Activated gamma-delta T cell treated with Interleukin-2 at 50 U/mL for 16 hours (primary cell): ENCODE data around the gene PDE1C.

Experiments used
- DNase-seq: peaks from one replicate; pipeline ENCODE4 v3.0.0-alpha.2; 2020

Gene PDE1C

DNA sequence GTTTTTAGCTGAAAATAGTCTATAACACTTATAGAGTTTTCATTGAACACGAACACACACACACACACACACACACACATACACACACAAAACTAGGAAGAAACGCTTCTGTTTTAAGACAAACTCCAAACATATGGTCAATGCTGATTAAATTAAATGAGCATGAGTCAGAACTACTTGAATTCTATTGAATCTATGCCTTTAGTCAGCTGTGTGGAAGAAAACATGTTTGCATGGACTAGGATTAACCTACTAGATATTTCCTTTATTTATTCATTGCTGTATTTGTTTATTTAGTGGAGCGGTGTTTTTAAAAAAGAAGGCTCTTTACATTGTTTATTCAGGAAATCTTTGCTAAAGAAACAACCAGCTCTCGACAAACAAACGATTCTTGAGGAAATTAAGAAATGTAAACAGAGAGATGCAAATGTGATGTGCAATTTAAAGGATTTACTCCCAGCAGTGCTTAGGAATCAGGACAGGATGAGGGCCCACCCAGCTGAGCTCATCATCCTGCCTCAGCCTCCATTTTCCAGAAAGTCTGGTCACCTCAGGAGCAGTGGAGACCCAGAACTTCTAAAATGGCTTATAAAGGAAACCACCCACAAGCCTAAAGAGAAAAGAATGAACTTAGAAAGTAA lies 83.2 kb downstream of the PDE1C start:
- no peak for DNase-seq

DNA sequence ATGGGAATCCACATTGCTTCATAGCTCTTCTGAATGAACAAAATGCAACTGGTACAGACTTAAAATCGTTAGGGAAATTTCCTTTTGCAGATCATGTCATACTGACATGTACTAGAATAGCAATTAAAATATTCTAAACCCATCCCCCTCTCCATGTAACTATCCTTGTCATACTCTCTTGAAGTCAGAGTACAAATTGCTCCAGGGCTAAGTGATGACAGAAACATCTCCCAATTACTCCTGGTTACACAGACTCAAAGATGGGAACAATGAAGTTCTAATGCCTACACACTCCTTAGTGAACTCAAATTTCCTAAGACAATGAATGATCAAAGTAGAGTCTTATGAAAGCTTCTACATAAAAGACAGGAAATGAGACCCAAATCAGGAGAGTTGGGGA lies 87.2 kb downstream of the PDE1C start:
- no peak for DNase-seq

- no peak for DNase-seq
Measured at GRCh38 chr7:31981874-31982390, 88.3 kb downstream of the PDE1C start.

GRCh38 chr7:31979690-31980330 lies 90.4 kb downstream of the PDE1C start:
- no peak for DNase-seq

GRCh38 chr7:31975546-31975945 lies 94.7 kb downstream of the PDE1C start:
- DNase-seq = no peak

- DNase-seq = no peak
Measured at GRCh38 chr7:31974351-31974750, 95.9 kb downstream of the PDE1C start.

DNA sequence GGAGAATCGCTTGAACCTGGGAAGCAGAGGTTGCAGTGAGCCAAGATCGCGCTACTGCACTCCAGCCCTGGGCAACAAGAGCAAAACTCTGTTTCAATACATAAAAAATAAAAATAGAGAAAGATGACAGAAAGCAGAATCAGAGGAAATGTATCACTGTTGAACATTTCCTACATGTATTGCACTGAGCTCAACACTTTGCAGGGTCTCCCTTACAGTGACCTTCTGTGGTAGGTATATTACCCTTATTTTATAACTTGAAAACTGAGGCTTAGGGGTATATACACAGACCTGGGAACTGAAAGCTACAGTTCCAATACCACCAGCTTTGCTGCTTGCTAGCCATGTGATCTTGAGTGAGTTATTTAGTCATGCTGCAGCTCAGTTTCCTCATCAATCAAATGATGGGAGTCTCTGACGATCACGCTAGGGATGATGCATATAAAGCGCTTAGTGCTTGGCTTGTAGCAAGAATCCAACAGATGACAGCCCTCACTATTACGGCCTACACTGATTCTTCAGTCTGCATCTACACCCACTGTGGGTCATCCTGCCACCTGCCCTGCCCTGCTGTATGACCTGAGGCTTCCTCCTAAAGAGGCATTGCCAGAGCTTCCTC lies 99.0 kb downstream of the PDE1C start:
- no peak for DNase-seq

- no peak for DNase-seq
Measured at GRCh38 chr7:31970501-31970900, 99.7 kb downstream of the PDE1C start.

DNA sequence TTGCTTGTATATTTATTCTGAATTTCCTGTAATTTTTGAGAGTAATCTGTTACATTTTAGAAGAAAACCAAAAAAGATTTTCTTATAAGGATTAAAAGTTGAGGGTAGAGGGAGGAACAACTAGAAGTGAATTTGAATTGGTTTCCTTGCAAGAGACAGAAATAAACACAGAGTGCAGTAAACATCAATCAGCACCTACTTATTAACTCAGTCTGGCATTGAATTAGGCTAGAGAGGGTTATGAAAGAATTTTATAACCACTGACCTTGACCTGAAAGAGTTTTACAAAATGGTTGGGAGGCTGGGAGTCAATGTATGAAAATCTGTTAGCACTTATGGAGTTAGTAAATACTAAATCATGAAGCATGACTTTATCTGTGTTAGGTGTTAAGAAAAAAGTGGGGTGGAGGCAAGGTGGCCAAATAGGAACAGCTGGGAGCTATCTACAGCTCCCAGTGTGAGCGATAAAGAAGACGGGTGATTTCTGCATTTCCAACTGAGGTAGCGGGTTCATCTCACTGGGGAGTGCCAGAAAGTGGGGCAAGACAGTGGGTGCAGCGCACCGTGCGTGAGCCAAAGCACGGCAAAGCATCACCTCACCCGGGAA lies 106.5 kb downstream of the PDE1C start:
- no peak for DNase-seq

GRCh38 chr7:31962246-31962645 lies 108.0 kb downstream of the PDE1C start:
- no peak for DNase-seq

DNA sequence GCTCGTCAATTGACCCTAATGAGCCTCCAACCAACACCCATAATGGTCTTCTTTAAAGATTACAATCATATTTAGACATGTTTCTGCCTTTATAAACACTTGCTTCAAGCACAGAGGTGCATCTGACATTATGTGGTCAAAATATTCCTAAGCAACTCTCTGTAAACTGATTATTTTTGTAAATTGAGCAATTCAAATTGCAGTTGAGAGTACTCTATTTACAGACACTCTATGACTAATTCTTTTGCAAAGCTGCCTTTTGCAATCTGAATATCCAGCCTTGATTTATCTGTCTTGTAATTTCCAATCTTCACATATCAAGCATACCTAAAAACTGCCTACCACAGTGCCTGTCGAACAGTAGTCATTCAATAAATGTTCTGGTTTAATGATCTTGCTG lies 112.0 kb downstream of the PDE1C start:
- no peak for DNase-seq

GRCh38 chr7:31957756-31958155 lies 112.5 kb downstream of the PDE1C start:
- no peak for DNase-seq

DNA sequence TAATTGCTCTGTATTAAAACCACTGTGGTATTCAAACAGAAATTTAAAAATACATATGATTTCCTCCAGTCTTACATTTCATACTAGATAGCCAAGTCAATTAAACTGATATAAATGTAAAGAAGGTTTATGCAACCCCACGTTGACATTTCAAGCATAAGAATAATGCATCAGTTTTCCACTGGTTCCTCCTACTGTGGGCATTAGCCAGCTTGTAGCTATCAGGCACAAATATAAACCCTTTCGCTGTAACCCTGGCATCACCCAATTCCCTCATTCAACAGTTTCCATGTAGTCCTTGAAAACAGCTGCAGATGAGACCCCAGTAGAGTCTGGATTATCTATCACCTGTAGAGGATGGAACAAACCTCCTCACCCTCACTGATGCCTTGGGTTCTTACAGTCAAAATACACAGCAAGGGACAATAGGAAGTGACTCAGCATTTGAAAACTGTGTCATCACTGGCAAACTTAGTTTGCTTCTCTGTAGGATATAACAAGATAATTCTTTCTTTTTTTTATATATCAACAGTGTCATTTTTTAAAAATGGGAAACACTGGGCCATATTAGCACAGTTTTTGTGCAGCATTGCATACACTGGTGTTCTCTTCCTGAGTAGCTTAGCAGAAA lies 113.0 kb downstream of the PDE1C start:
- DNase-seq = no peak

GRCh38 chr7:31955641-31956040 lies 114.6 kb downstream of the PDE1C start:
- no peak for DNase-seq

GRCh38 chr7:31955021-31955420 lies 115.2 kb downstream of the PDE1C start:
- DNase-seq = no peak

GRCh38 chr7:31954500-31954899 lies 115.7 kb downstream of the PDE1C start:
- DNase-seq = no peak

DNA sequence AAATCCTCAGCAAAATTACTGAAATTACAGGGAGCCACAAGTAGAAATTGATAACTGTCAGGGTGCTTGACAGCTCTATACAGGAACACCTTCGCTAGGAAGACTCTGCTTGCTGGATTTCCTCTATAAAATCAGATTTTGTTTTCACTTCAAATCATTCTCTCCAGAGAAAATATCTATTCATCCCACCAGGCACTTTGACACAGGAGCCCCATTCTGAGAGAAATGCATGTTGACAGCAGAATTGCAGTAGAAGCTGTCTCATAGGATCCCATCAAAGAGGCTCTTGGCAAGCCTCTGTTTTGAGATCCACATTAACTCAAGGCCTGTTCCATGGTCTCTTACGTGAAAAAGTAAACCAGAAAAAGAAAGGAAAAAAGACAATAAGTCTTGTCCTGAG lies 116.8 kb downstream of the PDE1C start:
- DNase-seq = no peak

- no peak for DNase-seq
Measured at GRCh38 chr7:31950091-31950755, 120.0 kb downstream of the PDE1C start.

DNA sequence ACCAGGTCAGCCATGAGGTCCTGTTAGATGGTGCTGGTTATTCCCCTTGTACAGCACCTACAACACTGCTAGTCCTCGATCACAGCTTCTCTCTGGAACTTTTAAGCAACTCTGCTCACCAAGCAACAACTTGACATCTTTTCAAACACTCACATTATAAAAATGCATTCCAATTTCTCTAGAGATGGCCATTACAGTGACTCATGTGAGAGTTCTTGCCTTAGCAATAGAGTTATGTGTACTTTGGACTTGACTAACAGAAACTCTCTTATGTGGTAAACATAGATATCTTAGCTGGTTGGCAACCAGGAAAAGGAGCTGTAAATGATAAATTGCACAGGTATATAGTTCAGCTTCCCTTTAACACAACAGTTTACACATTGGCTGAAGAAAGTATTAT lies 122.2 kb downstream of the PDE1C start:
- DNase-seq = no peak

DNA sequence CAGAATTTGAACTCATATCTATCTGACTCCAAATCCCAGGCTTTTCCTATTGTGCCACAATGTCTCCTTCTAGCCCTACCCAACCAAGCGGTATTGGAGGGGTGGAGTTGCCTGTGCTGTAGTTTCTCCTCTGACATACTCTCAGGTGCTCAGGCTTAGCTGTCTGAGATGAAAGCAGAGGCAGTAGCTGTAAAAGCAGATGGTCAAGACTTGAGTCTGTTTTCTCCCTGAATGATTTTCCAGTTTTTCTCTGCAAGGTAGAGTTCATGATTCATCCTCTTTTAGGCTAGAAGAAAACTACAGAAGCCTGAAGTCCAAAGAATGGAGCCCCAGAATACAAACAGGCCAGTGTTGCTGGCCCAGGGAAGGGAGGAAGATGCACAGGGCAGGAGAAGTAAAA lies 130.0 kb downstream of the PDE1C start:
- DNase-seq = no peak

DNA sequence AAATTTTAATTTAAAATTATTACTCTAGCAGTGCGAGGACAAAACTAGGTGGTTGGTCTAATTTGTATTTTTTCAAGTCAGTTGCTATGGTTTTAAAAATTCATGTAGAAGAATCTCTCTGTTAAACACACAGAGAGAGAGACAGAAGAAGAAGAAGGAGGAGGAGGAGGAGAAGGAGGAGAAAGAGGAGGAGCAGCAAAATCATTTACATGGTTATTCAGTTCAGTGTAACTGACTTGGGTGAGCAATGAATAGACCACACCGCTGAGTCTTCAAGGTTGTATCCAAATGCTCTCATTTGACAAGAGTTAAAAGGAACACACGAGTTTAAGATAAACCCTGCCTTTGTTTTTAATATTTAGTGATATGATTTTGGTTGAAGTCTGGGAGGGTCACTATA lies 131.1 kb downstream of the PDE1C start:
- DNase-seq = no peak

DNA sequence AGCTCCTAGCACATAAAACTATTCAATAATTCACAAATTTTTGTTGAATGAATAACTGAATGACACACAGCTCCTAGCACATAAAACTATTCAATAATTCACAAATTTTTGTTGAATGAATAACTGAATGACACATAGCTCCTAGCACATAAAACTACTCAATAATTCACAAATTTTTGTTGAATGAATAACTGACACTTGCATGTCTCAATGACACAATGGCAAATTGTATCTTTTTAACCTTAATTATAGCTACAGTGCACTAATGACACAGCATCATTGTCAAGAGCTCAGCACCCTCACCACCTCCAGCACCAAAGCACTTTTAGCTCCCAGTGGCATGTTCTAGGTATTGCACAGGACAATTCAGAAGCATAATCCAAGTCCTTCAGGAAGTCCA lies 131.6 kb downstream of the PDE1C start:
- no peak for DNase-seq

- DNase-seq = no peak
Measured at GRCh38 chr7:31937982-31938381, 132.2 kb downstream of the PDE1C start.
